ENCODE data around the gene GALR1. TPM values are rescaled to one million over a fixed set of nuclear protein-coding genes. Genes with fewer than 3 reads are reported as not detected.

The GALR1 gene
- total RNA-seq, 1 experiment from 2014 or later, result 0.11 TPM

GRCh38 chr18:77300579-77300978 lies 50.9 kb downstream of the GALR1 start (continued):
- TF ChIP-seq STAT6 (CRISPR knock-in tag; conservative IDR thresholded peaks at IDR 0.05; ENCODE audit: low read depth) (no peak), SOX15 (CRISPR knock-in tag; IDR thresholded peaks at IDR 0.05) (no peak), GABPB1 (CRISPR knock-in tag; IDR thresholded peaks at IDR 0.05) (no peak), TP53 (CRISPR knock-in tag; IDR thresholded peaks at IDR 0.05) (no peak), RORB (CRISPR knock-in tag; IDR thresholded peaks at IDR 0.05) (no peak), ZNF281 (CRISPR knock-in tag; IDR thresholded peaks at IDR 0.05) (no peak), HMGA2 (CRISPR knock-in tag; IDR thresholded peaks at IDR 0.05) (no peak), ZSCAN18 (CRISPR knock-in tag; IDR thresholded peaks at IDR 0.05) (no peak)

GRCh38 chr18:77304268-77304667 lies 54.6 kb downstream of the GALR1 start:
- ChIA-PET POLR2A (no interaction called here), CTCF (no interaction called here)
- no peaks in the 10 kb centered on the region for H3K9me3 Mint-ChIP-seq
- no peak for DNase-seq (ENCODE audit: low spot score)
- H3K4me3 Mint-ChIP-seq, result no peak overlapping the region
- no peak for ATAC-seq
- TF ChIP-seq MXD4 (CRISPR knock-in tag; IDR thresholded peaks at IDR 0.05; ENCODE audit: borderline replicate concordance) (no peak), FOXK1 (CRISPR knock-in tag; IDR thresholded peaks at IDR 0.05) (no peak), NFE2L1 (CRISPR knock-in tag; IDR thresholded peaks at IDR 0.05) (no peak), SMAD3 (CRISPR knock-in tag; IDR thresholded peaks at IDR 0.05; ENCODE audit: borderline replicate concordance) (no peak), FOXP4 (CRISPR knock-in tag; IDR thresholded peaks at IDR 0.05) (no peak), JAZF1 (CRISPR knock-in tag; IDR thresholded peaks at IDR 0.05) (no peak), ZNF396 (CRISPR knock-in tag; IDR thresholded peaks at IDR 0.05; ENCODE audit: borderline replicate concordance) (no peak), FOXJ3 (CRISPR knock-in tag; IDR thresholded peaks at IDR 0.05; ENCODE audit: borderline replicate concordance) (no peak), TCF7 (CRISPR knock-in tag; IDR thresholded peaks at IDR 0.05; ENCODE audit: low read depth) (no peak), SOX15 (CRISPR knock-in tag; IDR thresholded peaks at IDR 0.05) (no peak)
- H3K4me1 Mint-ChIP-seq, result peaks cover 21% of the 10 kb centered on the region
- peaks cover 5% of the 10 kb centered on the region; the same call in 1 of the 2 replicates for H3K27me3 Mint-ChIP-seq (ENCODE audit: low read depth)
- H3K36me3 Mint-ChIP-seq, result no peaks in the 10 kb centered on the region
- H3K27ac Mint-ChIP-seq, result no peak overlapping the region
